HG02885 (cell line): Measurements from ENCODE around the gene KCNMA1.
A peak's percentile ranks its signal among the peaks of the same experiment; 100 is the strongest.

Source experiments
- ATAC-seq: cut with Tn5 transposase; IDR thresholded peaks from one replicate; pipeline ENCODE4 v1.9.1; 2021; ENCODE audit warnings: mild to moderate bottlenecking; ENCODE audit not compliant: unreplicated experiment, poor library complexity

The KCNMA1 gene

GRCh38 chr10:77498210-77498609 lies 139.4 kb downstream of the KCNMA1 start:
- no peak for ATAC-seq

GRCh38 chr10:77497748-77498147 lies 139.9 kb downstream of the KCNMA1 start:
- ATAC-seq, result no peak

- ATAC-seq, result no peak
Measured at GRCh38 chr10:77496941-77497420, 140.6 kb downstream of the KCNMA1 start.

GRCh38 chr10:77494756-77495541 lies 142.7 kb downstream of the KCNMA1 start:
- no peak for ATAC-seq

- ATAC-seq, result peak; percentile 17
Measured at GRCh38 chr10:77494327-77494726, 143.3 kb downstream of the KCNMA1 start.

- peak; percentile 32 for ATAC-seq
Measured at GRCh38 chr10:77493851-77494261, 143.8 kb downstream of the KCNMA1 start.

- ATAC-seq, result peak; percentile 29
Measured at GRCh38 chr10:77493239-77493806, 144.3 kb downstream of the KCNMA1 start.

GRCh38 chr10:77492368-77492994 lies 145.1 kb downstream of the KCNMA1 start:
- no peak for ATAC-seq

- no peak for ATAC-seq
Measured at GRCh38 chr10:77490534-77491314, 146.9 kb downstream of the KCNMA1 start.

GRCh38 chr10:77486517-77486916 lies 151.1 kb downstream of the KCNMA1 start:
- ATAC-seq, result no peak

GRCh38 chr10:77485847-77486246 lies 151.8 kb downstream of the KCNMA1 start:
- ATAC-seq, result no peak

GRCh38 chr10:77482072-77482471 lies 155.5 kb downstream of the KCNMA1 start:
- no peak for ATAC-seq

GRCh38 chr10:77479586-77479985 lies 158.0 kb downstream of the KCNMA1 start:
- no peak for ATAC-seq

- no peak for ATAC-seq
Measured at GRCh38 chr10:77478962-77479359, 158.6 kb downstream of the KCNMA1 start.

- ATAC-seq, result no peak
Measured at GRCh38 chr10:77478247-77478961, 159.2 kb downstream of the KCNMA1 start.

GRCh38 chr10:77475522-77475921 lies 162.1 kb downstream of the KCNMA1 start:
- no peak for ATAC-seq

GRCh38 chr10:77474939-77475338 lies 162.7 kb downstream of the KCNMA1 start:
- ATAC-seq, result no peak

- ATAC-seq, result no peak
Measured at GRCh38 chr10:77474386-77474785, 163.2 kb downstream of the KCNMA1 start.

GRCh38 chr10:77472146-77472545 lies 165.5 kb downstream of the KCNMA1 start:
- no peak for ATAC-seq

- no peak for ATAC-seq
Measured at GRCh38 chr10:77471069-77471536, 166.5 kb downstream of the KCNMA1 start.
